HEK293 (cell line): ENCODE data around the gene PKM.

Source experiments
- MEIS1 ChIP-seq: sonication (generic); formaldehyde crosslinking; IDR thresholded peaks from 2 replicates; pipeline ENCODE4 v1.8.1; 2022; ENCODE audit warnings: missing genetic modification reagents, mild to moderate bottlenecking, borderline replicate concordance
- OVOL3 ChIP-seq: fragments of 450-650 bp; formaldehyde crosslinking; IDR thresholded peaks from 2 replicates; pipeline ENCODE4 v1.5.1; 2016; ENCODE audit warnings: missing biosample characterization, missing genetic modification characterization
- ZEB2 ChIP-seq: fragments of 450-650 bp; formaldehyde crosslinking; IDR thresholded peaks from 2 replicates; pipeline ENCODE4 v1.5.1; 2016; ENCODE audit warnings: missing biosample characterization, missing genetic modification characterization
- ZIC2 ChIP-seq: fragments of 450-650 bp; formaldehyde crosslinking; IDR thresholded peaks from 2 replicates; pipeline ENCODE4 v1.5.1; 2016; ENCODE audit warnings: missing biosample characterization, missing genetic modification characterization
- ZNF248 ChIP-seq: fragments of 450-650 bp; formaldehyde crosslinking; IDR thresholded peaks from 2 replicates; pipeline ENCODE4 v1.5.1; 2017; ENCODE audit warnings: missing biosample characterization, missing genetic modification characterization
- ZNF302 ChIP-seq: fragments of 450-650 bp; formaldehyde crosslinking; IDR thresholded peaks from 2 replicates; pipeline ENCODE4 v1.5.1; 2016; ENCODE audit warnings: missing biosample characterization, missing genetic modification characterization, low read depth
- ZNF544 ChIP-seq: fragments of 450-650 bp; formaldehyde crosslinking; IDR thresholded peaks from 2 replicates; pipeline ENCODE4 v1.5.0; 2017; ENCODE audit warnings: missing biosample characterization, missing genetic modification characterization
- ZNF560 ChIP-seq: fragments of 450-650 bp; formaldehyde crosslinking; IDR thresholded peaks from 2 replicates; pipeline ENCODE4 v1.5.1; 2017; ENCODE audit warnings: missing biosample characterization, missing genetic modification characterization, borderline replicate concordance
- ZNF585B ChIP-seq: fragments of 450-650 bp; formaldehyde crosslinking; IDR thresholded peaks from 2 replicates; pipeline ENCODE4 v1.5.1; 2016; ENCODE audit warnings: missing biosample characterization, missing genetic modification characterization
- ZNF654 ChIP-seq: fragments of 450-650 bp; formaldehyde crosslinking; IDR thresholded peaks from 2 replicates; pipeline ENCODE4 v1.5.1; 2016; ENCODE audit warnings: low read depth, missing biosample characterization, missing genetic modification characterization
- ZNF670 ChIP-seq: fragments of 450-650 bp; formaldehyde crosslinking; IDR thresholded peaks from 2 replicates; pipeline ENCODE4 v1.5.1; 2016; ENCODE audit warnings: missing biosample characterization, missing genetic modification characterization, low read depth
- ZNF747 ChIP-seq: fragments of 450-650 bp; formaldehyde crosslinking; IDR thresholded peaks from 2 replicates; pipeline ENCODE4 v1.5.1; 2016; ENCODE audit warnings: missing biosample characterization, missing genetic modification characterization
- ZNF768 ChIP-seq: fragments of 450-650 bp; formaldehyde crosslinking; IDR thresholded peaks from 2 replicates; pipeline ENCODE4 v1.5.1; 2018; ENCODE audit warnings: missing biosample characterization, mild to moderate bottlenecking, missing genetic modification characterization
- ZNF785 ChIP-seq: fragments of 450-650 bp; formaldehyde crosslinking; IDR thresholded peaks from 2 replicates; pipeline ENCODE4 v1.5.1; 2016; ENCODE audit warnings: missing biosample characterization, missing genetic modification characterization
- ZSCAN30 ChIP-seq: fragments of 450-650 bp; IDR thresholded peaks from 2 replicates; pipeline ENCODE4 v1.5.1; 2018; ENCODE audit warnings: missing biosample characterization, mild to moderate bottlenecking, missing genetic modification characterization, moderate library complexity
- TF ChIP-seq, protein P1 (sequence below): fragments of 450-650 bp; formaldehyde crosslinking; IDR thresholded peaks from 2 replicates; pipeline ENCODE4 v1.5.1; 2016; ENCODE audit warnings: missing biosample characterization, missing genetic modification characterization
- TF ChIP-seq, protein P2 (sequence below): fragments of 450-650 bp; formaldehyde crosslinking; IDR thresholded peaks from 2 replicates; pipeline ENCODE4 v1.5.1; 2016; ENCODE audit warnings: missing biosample characterization, missing genetic modification characterization, borderline replicate concordance
- TF ChIP-seq, protein P3 (sequence below): fragments of 450-650 bp; formaldehyde crosslinking; IDR thresholded peaks from 2 replicates; pipeline ENCODE4 v1.5.1; 2017; ENCODE audit warnings: missing biosample characterization, missing genetic modification characterization
- TF ChIP-seq, protein P4 (sequence below): fragments of 450-650 bp; formaldehyde crosslinking; IDR thresholded peaks from 2 replicates; pipeline ENCODE4 v1.5.1; 2016; ENCODE audit warnings: missing biosample characterization, missing genetic modification characterization
- TF ChIP-seq, protein P5 (sequence below): fragments of 450-650 bp; formaldehyde crosslinking; conservative IDR thresholded peaks from 2 replicates; pipeline ENCODE4 v1.5.1; 2016; ENCODE audit warnings: low read depth, missing biosample characterization, missing genetic modification characterization
- TF ChIP-seq, protein P6 (sequence below): fragments of 450-650 bp; formaldehyde crosslinking; conservative IDR thresholded peaks from 2 replicates; pipeline ENCODE4 v1.5.1; 2016; ENCODE audit warnings: low read depth, missing biosample characterization, missing genetic modification characterization

PKM gene

DNA sequence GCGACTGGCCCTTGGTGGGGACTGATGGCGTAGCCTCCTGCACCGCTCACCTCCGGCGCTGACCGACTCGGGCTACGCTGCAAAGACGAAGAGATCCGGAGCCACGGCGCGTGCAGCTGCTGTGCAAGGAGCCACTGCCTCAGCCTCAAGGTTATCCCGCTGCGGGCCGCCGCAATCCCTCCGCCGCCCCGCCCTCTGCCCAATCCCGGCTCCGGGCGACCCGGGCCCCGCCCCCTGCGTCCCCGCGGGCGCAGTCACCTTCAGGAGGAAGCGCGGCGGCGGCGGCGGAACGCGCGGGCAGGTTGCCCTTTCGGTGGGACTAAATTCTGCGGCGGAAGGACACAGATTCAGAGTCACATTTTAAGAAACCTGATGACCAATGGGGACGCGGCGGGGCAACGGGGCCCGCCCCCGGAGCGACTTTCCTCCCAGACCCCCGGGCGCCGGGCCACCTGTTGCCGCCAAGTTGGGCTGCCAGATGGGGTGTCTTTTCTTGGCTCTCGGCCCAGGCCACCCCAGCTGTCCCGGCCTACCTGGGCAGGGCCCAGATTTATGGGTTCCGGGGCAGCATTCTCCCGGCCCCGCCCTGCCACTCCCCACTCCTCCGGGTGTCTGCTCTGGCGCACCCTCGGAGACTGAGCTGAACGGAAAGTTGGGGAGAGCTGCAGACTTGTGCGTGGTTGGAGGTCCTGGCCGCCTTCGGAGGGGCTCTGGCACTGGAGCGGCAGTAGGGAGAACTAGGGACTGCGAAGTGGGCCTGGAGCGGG lies at the start of gene PKM (continued):
- TF ChIP-seq, protein P1, sequence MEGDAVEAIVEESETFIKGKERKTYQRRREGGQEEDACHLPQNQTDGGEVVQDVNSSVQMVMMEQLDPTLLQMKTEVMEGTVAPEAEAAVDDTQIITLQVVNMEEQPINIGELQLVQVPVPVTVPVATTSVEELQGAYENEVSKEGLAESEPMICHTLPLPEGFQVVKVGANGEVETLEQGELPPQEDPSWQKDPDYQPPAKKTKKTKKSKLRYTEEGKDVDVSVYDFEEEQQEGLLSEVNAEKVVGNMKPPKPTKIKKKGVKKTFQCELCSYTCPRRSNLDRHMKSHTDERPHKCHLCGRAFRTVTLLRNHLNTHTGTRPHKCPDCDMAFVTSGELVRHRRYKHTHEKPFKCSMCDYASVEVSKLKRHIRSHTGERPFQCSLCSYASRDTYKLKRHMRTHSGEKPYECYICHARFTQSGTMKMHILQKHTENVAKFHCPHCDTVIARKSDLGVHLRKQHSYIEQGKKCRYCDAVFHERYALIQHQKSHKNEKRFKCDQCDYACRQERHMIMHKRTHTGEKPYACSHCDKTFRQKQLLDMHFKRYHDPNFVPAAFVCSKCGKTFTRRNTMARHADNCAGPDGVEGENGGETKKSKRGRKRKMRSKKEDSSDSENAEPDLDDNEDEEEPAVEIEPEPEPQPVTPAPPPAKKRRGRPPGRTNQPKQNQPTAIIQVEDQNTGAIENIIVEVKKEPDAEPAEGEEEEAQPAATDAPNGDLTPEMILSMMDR (tag by site-specific recombination) = peak; percentile 19
- TF ChIP-seq OVOL3 (tag by site-specific recombination) (no peak), ZNF747 (no peak), ZSCAN30 (tag by site-specific recombination) (peak; percentile 99), ZNF544 (tag by site-specific recombination) (no peak), ZNF248 (no peak), MEIS1 (CRISPR knock-in tag) (no peak), ZIC2 (tag by site-specific recombination) (peak; percentile 89), ZEB2 (tag by site-specific recombination) (peak; percentile 100), ZNF768 (tag by site-specific recombination) (peak; percentile 80; the same call in 1 of the 2 replicates), ZNF302 (tag by site-specific recombination) (no peak), ZNF560 (tag by site-specific recombination) (no peak), ZNF654 (tag by site-specific recombination) (no peak), ZNF785 (peak; percentile 84; the same call in 1 of the 2 replicates), ZNF585B (tag by site-specific recombination) (peak; percentile 4; the same call in 1 of the 2 replicates), ZNF670 (tag by site-specific recombination) (no peak)
- TF ChIP-seq, protein P2, sequence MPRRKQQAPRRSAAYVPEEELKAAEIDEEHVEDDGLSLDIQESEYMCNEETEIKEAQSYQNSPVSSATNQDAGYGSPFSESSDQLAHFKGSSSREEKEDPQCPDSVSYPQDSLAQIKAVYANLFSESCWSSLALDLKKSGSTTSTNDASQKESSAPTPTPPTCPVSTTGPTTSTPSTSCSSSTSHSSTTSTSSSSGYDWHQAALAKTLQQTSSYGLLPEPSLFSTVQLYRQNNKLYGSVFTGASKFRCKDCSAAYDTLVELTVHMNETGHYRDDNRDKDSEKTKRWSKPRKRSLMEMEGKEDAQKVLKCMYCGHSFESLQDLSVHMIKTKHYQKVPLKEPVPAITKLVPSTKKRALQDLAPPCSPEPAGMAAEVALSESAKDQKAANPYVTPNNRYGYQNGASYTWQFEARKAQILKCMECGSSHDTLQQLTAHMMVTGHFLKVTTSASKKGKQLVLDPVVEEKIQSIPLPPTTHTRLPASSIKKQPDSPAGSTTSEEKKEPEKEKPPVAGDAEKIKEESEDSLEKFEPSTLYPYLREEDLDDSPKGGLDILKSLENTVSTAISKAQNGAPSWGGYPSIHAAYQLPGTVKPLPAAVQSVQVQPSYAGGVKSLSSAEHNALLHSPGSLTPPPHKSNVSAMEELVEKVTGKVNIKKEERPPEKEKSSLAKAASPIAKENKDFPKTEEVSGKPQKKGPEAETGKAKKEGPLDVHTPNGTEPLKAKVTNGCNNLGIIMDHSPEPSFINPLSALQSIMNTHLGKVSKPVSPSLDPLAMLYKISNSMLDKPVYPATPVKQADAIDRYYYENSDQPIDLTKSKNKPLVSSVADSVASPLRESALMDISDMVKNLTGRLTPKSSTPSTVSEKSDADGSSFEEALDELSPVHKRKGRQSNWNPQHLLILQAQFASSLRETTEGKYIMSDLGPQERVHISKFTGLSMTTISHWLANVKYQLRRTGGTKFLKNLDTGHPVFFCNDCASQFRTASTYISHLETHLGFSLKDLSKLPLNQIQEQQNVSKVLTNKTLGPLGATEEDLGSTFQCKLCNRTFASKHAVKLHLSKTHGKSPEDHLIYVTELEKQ (tag by site-specific recombination) = peak; percentile 69; the same call in 1 of the 2 replicates
- TF ChIP-seq, protein P3, sequence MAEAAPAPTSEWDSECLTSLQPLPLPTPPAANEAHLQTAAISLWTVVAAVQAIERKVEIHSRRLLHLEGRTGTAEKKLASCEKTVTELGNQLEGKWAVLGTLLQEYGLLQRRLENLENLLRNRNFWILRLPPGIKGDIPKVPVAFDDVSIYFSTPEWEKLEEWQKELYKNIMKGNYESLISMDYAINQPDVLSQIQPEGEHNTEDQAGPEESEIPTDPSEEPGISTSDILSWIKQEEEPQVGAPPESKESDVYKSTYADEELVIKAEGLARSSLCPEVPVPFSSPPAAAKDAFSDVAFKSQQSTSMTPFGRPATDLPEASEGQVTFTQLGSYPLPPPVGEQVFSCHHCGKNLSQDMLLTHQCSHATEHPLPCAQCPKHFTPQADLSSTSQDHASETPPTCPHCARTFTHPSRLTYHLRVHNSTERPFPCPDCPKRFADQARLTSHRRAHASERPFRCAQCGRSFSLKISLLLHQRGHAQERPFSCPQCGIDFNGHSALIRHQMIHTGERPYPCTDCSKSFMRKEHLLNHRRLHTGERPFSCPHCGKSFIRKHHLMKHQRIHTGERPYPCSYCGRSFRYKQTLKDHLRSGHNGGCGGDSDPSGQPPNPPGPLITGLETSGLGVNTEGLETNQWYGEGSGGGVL = peak; percentile 49; the same call in 1 of the 2 replicates
- TF ChIP-seq, protein P4, sequence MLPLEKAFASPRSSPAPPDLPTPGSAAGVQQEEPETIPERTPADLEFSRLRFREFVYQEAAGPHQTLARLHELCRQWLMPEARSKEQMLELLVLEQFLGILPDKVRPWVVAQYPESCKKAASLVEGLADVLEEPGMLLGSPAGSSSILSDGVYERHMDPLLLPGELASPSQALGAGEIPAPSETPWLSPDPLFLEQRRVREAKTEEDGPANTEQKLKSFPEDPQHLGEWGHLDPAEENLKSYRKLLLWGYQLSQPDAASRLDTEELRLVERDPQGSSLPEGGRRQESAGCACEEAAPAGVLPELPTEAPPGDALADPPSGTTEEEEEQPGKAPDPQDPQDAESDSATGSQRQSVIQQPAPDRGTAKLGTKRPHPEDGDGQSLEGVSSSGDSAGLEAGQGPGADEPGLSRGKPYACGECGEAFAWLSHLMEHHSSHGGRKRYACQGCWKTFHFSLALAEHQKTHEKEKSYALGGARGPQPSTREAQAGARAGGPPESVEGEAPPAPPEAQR (tag by site-specific recombination) = peak; percentile 89; the same call in 1 of the 2 replicates
- TF ChIP-seq, protein P5, sequence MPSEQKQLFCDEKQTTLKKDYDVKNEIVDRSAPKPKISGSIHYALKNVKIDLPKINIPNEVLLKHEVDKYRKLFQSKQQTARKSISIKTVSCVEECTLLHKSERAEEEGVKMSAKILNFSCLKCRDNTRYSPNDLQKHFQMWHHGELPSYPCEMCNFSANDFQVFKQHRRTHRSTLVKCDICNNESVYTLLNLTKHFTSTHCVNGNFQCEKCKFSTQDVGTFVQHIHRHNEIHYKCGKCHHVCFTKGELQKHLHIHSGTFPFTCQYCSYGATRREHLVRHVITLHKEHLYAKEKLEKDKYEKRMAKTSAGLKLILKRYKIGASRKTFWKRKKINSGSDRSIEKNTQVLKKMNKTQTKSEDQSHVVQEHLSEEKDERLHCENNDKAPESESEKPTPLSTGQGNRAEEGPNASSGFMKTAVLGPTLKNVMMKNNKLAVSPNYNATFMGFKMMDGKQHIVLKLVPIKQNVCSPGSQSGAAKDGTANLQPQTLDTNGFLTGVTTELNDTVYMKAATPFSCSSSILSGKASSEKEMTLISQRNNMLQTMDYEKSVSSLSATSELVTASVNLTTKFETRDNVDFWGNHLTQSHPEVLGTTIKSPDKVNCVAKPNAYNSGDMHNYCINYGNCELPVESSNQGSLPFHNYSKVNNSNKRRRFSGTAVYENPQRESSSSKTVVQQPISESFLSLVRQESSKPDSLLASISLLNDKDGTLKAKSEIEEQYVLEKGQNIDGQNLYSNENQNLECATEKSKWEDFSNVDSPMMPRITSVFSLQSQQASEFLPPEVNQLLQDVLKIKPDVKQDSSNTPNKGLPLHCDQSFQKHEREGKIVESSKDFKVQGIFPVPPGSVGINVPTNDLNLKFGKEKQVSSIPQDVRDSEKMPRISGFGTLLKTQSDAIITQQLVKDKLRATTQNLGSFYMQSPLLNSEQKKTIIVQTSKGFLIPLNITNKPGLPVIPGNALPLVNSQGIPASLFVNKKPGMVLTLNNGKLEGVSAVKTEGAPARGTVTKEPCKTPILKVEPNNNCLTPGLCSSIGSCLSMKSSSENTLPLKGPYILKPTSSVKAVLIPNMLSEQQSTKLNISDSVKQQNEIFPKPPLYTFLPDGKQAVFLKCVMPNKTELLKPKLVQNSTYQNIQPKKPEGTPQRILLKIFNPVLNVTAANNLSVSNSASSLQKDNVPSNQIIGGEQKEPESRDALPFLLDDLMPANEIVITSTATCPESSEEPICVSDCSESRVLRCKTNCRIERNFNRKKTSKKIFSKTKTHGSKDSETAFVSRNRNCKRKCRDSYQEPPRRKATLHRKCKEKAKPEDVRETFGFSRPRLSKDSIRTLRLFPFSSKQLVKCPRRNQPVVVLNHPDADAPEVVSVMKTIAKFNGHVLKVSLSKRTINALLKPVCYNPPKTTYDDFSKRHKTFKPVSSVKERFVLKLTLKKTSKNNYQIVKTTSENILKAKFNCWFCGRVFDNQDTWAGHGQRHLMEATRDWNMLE = peak; percentile 56
- TF ChIP-seq, protein P6, sequence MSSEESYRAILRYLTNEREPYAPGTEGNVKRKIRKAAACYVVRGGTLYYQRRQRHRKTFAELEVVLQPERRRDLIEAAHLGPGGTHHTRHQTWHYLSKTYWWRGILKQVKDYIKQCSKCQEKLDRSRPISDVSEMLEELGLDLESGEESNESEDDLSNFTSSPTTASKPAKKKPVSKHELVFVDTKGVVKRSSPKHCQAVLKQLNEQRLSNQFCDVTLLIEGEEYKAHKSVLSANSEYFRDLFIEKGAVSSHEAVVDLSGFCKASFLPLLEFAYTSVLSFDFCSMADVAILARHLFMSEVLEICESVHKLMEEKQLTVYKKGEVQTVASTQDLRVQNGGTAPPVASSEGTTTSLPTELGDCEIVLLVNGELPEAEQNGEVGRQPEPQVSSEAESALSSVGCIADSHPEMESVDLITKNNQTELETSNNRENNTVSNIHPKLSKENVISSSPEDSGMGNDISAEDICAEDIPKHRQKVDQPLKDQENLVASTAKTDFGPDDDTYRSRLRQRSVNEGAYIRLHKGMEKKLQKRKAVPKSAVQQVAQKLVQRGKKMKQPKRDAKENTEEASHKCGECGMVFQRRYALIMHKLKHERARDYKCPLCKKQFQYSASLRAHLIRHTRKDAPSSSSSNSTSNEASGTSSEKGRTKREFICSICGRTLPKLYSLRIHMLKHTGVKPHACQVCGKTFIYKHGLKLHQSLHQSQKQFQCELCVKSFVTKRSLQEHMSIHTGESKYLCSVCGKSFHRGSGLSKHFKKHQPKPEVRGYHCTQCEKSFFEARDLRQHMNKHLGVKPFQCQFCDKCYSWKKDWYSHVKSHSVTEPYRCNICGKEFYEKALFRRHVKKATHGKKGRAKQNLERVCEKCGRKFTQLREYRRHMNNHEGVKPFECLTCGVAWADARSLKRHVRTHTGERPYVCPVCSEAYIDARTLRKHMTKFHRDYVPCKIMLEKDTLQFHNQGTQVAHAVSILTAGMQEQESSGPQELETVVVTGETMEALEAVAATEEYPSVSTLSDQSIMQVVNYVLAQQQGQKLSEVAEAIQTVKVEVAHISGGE (tag by site-specific recombination) = peak; percentile 57
